ACHN (cell line): Measurements from ENCODE around the gene GPR37L1.
"Not testable (repeated sequence)": the region's sequence is repeated elsewhere in the genome, so short reads cannot be mapped to it uniquely, and the experiment has no call there.

Source experiments
- DNase-seq: peaks from one replicate; pipeline ENCODE4 v3.0.0-alpha.2; 2015
- in situ Hi-C: cut with HindIII; loops from 2 replicates; pipeline ENCODE4 v1.10.0; 2017; ENCODE audit warnings: low sequenced_read_pairs, low pct_ligation_motif_present, low pct_unique_long_range_greater_than_20kb

GPR37L1 gene

DNA sequence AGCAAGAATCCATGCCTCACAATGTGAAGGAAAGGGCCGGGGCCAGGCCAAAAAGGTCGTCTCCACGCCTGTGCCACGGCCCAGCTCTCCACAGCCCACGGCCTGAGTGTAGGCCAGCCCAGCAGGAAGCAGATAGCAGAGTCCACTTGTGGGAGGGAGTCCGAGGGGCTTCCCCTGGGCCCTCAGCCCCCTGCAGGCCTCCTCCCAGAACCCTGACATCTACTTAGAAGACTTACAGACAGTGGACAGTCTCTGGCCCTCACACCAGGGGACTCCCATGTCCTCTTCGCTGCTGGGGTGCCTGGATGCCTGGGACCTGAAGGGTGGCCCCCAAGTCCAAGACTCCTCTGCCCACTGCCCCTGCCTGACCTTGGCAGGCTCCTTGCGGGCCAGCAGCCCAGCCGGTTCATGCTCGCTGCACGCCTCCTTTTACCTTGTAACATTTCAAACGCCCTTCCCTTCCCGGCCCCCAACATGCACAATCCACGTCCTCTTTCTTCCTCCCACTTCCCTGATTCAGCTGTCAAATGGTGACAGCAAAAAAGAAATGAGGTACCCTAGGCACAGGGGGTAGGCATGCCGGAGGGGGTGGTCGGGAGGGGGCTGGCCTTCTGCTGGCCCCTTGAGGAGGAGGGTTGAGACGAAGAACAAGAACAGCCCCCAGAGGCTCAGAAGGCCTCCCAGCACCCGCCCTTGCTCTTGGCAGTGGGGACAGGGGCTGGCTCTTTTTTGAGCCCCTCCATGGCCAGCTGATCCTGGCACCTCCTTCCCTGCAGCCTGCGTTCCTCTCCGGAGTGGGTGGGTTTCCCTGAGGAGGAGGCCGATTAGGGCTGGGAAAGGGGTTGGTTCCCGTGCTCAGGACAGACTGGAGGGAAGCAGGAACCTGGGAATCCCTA is 38.7 kb downstream of the GPR37L1 start:
- in situ Hi-C loops: no loop called here
- no peak for DNase-seq

DNA sequence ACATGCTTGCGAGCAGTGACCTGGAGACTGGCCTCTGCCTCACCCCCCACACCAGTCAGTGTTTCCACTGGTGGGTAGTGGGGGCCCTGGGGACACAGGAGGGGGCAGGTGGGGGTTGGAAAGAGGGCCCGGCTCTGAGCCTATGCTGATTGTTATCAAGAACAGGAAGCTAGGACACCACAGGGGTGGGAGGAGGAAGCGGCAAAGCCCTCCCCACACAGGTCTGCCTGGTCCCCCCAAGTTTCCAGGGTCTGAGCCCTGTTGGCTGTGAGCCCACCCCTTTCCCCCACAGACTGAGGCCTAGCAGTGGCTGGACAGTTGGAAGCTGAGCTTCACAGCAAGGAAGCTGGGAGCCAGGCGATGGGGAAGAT is 39.3 kb downstream of the GPR37L1 start:
- DNase-seq: no peak

DNA sequence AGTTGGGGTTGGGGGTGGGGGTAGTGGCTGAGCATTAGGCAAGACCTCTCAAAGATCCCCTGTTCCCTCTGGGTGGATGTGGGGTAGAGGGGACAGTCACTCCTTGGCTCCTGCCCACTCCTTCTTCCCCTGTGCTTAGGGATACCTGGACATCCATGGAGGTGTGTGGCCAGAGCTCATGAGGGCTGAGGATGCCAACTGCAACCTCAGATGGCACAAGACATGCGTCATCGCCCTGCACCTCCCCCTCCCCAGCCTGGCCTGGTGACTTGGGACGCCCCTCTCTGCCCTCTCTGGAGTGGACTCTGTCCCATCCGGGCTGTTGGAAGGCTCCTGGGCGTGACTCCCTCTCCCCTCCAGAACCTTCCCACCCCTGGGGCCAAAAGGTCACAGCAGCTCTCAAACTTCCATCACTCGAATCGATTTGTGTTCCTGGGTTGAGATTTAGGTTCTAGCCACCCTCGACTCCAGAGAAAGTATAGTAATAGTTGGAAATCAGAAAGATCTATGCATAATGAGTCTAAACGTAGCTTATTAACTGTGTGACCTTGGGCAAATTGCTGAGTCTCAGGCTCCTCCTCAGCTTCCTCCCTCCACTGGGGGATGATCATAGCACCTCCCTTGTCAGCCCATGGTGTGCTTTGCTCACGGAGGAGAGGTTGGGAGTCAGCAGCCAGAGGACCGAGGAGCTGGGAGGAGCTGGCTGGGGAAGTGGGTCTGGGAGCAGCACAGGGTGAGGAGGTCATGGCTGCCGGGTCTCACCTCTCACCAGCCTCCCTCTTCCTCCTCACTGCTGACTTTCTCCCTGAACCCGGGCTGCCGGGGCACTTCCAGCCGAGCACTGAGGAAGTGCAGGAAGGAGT is 39.9 kb downstream of the GPR37L1 start:
- in situ Hi-C loops: no loop called here
- no peak for DNase-seq

More for the DNA sequence above, 39.3 kb downstream of the GPR37L1 start:
- in situ Hi-C loops: no loop called here

DNA sequence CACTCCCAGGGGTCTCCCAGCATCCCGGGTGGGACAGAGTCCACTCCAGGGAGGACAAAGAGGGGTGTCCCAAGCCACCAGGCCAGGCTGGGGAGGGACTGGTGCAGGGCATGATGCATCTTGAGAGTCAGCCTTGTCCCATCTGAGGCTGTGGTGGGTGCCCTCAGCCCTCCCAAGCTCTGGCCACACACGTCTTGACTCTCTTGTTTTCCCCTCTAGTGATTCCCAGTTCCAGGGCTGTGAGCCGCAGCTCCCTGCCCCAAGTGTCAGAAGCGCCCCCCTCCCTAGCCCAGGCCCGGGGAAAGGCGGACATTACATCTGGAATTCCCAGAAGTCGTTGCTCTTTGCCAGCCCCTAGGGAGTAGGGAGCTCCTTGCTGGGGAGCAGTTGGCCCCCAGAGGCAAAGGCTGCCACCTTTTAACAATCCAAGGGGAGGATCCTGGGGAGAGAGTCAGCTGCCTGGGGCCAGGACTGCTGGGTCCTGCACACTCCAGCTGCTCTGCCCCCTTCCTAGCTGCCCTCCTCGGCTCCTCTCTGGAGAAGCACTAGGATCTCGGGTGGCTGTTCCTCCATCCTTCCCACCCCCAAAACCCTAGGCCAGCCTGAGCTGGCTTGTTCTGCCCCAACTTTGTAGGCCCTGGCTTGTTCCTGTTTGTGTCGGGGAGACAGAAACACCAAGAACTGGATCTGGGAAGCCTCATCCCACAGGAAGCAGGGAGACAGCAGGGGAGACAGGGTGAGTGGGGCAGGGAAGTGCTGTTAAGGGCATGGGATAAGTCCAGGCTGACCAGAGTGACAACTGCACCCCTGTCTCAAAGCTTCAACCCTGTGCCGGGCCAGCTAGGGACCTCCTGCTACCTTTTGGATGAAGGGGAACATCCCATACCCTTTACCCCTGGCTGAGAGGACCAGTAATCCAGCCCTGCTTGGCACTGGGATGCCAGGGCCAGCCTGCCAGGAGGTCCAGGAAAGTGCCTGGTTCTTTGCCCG is 40.9 kb downstream of the GPR37L1 start:
- in situ Hi-C loops: no loop called here
- no peak for DNase-seq

DNA sequence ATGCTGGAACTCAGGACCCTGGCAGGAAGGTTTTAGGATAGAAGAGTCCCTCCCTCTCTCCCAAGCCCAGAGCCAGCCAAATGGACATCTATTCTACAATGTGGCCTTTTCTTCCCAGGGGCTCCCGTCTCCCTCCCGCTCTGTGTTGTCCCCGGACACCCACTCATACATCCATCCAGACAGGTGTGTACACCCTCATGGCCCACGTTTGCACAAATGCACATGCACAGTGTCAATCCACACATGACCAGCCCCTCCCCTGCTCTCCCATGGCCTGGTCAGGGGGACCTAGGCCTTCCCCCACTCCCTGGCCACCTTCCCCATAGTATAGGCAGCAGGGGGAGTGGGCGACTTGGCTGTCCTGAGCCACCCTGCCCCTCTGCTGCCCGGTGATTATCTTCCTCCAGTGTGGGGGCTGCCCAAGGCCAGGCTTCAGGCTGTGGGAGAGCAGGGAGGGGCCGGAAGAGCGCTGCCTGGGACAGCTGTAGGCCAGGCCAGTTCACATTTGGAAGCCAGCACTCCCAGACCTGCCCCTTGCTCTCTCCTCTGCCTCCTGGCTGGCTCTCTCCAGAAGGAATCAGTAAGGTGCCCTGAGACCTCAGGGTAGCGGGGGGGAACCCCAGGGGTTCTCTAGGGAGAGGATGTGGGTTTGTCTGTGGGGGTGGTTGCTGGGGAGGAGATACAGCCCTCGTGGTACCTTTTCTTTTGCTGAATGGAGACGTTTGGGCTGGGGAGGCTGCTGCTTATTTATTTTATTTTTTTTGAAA is 41.7 kb downstream of the GPR37L1 start:
- DNase-seq: no peak
- in situ Hi-C loops: no loop called here

DNA sequence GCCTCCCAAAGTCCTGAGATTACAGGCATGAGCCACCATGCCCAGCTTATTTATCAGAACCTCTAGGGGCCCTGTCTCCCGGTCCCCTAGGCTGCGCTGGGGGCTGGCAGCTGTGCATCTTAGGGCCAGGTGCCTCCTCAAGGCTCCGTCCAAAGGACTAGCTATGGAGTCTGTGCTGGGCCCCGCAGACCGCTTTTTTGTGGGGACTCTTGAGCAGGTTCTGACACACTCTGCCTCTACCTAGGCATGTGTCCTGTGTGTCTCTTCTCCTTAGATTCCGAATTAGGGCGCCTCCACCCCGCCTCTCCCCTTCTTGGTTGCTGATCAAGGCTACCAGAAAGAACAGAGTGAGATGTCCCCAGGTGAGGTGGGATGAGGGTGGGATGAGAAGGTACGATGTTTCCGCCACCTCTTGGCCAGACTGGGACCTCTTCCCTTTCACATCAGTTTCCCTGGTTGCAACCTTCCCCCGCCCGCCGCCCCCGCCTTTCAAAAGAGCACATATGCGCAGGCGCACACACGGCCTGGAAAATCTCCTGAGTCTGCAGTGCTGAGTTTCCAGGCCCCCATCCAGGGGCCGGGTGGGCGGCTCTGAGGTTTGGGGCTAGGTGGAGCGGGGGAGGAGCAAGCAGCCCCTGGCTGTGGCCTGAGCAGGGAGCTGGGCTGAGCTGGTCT is 42.7 kb downstream of the GPR37L1 start:
- no peak for DNase-seq
- in situ Hi-C loops: no loop called here

DNA sequence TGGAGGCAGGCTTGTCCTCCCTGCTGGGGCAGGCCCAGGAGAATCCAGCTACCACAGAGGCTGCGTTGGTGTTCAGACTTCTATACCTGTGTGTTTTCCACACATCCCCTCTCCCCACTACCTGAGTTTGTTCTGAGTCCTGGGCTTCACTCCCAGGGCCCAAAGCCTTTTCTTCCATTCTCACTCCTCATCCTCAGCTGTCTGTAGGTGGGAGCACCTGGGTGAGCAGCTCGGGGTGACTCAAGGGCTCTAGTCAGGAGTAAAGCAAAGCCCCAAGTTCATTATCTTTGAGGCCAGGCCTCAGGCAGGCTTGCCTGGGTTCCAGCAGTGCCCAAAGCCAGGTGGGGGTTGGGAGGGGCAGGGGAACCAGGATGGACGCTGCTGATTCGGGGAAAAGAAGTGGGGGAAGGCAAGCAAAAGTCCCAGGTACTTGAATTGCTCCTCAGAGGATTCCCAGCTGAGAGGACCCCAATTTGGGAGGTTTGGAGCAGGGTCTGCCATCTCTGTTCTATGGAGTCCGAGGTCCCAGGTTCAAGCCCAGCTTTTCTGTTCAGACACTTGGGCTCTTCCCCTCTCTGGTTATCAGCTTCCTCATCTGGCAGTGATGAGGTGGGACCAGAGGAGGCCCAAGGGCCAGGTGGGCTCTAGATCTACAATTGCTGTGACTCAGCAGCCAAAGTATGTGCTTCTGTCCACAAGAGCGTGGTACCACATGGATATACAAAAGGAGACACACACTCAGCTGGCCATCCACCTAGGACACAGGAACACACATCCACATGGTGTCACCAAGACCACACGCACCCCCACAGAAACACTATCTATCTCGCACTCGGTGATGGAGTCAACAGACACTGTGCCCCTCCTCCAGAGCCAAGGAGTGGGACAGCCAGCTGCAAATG is 43.5 kb downstream of the GPR37L1 start:
- DNase-seq: no peak
- in situ Hi-C loops: no loop called here

DNA sequence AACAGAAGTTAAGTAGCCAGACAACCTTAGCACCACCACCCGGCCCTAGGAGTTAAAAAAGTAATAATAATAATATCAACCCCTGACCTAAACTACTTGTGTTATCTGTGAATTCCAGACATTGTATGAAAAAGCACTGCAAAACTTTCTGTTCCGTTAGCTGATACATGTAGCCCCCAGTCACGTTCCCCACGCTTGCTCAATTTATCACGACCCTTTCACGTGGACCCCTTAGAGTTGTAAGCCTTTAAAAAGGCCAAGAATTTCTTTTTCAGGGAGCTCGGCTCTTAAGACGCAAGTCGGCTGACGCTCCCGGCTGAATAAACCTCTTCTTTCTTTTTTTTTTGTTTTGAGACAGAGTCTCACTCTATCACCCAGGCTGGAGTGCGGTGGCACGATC is 44.3 kb downstream of the GPR37L1 start:
- DNase-seq, in situ Hi-C loops: not testable (repeated sequence)

DNA sequence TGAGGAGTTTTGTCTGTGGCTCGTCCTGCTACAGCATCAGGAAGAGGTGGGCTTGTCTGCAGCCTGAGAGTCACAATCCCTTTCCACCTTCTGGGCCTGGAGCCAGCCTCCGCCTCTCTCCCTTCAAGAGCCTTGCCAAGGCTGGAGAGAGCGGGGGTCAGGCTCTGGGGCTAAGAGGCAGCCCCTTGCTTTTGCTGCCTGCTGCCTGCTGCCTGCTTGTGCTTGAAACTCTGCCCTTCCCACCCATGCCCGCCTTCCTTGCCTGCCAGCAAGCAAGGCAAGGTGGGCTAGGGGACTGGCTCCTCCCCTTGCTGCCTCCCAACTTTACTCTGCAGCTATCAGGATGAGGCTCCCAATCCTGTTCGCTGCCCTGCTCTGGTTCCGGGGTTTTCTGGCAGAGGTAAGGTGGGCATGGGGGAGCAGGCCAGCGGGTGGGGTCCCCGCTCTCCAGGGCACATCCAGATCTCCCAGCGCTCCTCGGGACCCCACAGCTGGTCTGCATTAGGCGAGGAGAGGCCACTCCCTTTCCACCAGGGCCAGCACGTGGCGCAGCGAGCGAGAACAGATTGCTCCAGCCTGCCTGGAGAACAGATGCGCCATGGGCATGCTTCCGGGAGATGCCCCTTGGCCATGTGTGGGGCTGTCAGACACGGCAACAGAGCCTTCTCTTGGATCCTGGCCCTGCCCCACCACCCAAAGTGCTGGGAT is 45.1 kb downstream of the GPR37L1 start:
- in situ Hi-C loops: no loop called here
- DNase-seq: no peak

DNA sequence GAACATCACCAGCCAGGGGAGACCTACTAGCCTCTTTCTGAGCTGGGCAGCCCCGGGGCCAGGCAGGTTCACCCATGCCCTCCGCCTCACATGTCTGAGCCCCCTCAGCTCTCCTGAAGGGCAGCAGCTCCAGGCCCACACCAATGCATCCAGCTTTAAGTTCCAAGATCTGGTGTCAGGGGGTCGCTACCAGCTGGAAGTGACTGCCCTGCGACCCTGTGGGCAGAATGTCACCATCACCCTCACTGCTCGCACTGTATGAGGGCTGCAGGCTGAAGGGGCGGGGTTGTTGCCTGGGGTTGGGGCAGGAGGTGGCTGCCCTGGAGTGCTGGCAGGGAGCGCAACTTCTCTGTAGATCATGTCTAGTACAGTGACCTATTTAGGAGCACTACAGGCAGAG is 46.1 kb downstream of the GPR37L1 start:
- in situ Hi-C loops: no loop called here
- DNase-seq: no peak

DNA sequence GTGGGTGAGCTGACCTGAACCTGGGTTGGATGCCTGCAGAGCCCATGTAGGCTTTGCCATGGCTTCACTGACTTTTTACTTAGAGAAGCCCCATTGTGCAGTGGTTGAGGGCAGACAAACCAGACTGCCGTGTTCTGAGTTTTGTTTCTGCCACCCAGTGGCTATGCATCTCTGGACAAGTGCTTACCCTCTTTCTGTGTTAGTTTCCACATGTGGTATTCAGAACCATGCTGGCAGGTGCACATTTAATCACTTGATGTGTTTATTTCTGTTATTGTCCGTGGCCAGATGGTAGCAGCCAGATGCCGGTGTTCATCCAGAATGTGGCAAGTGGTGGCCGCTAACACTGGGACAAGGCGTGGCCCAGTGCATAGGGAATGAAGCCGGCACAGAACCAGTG is 48.0 kb downstream of the GPR37L1 start:
- in situ Hi-C loops: no loop called here
- DNase-seq: no peak

DNA sequence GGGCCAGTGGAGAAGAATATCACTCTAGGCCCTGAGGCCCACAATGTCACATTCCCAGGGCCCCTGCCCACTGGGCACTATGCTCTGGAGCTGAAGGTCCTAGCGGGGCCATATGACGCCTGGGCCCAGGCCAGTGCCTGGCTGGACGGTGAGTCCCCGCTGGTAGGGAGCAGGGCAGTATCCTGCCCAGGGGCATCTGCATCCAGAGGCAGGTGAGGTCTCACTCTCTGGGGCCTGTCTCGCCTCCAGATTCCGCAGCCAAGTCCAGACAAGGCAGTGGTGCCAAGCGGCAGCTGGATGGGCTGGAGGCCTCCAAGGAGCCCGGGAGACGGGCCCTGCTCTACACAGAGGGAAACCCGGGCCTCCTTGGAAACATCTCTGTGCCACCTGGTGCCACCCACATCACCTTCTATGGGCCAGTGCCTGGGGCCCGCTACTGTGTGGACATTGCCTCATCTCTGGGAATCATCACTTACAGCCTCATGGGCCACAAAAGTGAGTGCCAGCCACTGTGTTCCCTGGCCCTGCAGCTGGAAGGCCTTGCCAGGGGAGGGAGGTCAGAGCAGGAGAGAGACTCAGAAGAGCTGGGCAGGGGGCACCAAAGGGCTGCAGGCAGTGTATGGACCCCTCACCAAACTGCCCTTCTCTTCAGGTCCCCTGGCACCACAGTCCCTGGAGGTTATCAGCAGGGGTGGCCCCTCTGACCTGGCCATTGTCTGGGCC is 48.7 kb downstream of the GPR37L1 start:
- in situ Hi-C loops: no loop called here
- no peak for DNase-seq

DNA sequence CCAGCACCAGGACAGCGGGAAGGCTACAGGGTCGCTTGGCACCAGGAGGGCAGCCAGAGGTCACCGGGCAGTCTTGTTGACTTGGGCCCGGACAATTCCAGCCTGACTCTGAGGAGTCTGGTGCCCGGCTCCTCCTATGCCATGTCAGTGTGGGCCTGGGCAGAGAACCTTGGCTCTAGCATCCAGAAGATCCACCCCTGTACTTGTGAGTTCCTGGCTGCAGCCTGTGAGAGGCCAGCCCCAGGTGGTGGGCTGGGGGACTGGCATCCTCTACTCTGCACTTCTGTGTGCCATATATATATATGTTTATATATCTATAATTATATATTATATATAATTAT is 49.3 kb downstream of the GPR37L1 start:
- in situ Hi-C loops: no loop called here
- DNase-seq: no peak

DNA sequence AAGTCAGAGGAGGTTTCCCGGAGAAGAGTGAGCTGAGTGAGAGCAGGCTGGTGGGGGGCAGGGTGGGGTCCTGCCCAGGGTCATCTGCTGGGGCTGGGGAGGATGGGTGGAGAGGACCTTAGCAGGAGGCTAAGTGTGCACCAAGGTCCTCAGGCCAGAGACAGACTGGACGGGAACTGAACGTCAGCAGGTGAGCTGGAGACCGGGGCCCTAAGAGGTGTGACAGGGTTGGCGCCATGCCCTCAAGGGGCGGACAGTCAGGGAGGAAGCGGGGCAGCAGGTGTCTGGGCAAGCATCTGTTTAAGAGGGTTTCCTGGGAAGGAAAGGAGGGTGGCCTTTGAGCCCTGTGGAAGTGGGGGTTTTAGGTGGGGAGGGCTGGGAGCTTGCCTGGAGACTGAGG is 51.3 kb downstream of the GPR37L1 start:
- in situ Hi-C loops: no loop called here
- no peak for DNase-seq
